Activated CD4-positive, alpha-beta T cell treated with anti-CD3 and anti-CD28 coated beads for 48 hours (primary cell): ENCODE measurements around the gene CD27.
A peak's percentile ranks its signal among the peaks of the same experiment; 100 is the strongest.
"Not testable (repeated sequence)": the region's sequence is repeated elsewhere in the genome, so short reads cannot be mapped to it uniquely, and the experiment has no call there.

Experiments
- DNase-seq: peaks from one replicate; pipeline ENCODE4 v3.0.0-alpha.2; 2020

The CD27 gene

DNA sequence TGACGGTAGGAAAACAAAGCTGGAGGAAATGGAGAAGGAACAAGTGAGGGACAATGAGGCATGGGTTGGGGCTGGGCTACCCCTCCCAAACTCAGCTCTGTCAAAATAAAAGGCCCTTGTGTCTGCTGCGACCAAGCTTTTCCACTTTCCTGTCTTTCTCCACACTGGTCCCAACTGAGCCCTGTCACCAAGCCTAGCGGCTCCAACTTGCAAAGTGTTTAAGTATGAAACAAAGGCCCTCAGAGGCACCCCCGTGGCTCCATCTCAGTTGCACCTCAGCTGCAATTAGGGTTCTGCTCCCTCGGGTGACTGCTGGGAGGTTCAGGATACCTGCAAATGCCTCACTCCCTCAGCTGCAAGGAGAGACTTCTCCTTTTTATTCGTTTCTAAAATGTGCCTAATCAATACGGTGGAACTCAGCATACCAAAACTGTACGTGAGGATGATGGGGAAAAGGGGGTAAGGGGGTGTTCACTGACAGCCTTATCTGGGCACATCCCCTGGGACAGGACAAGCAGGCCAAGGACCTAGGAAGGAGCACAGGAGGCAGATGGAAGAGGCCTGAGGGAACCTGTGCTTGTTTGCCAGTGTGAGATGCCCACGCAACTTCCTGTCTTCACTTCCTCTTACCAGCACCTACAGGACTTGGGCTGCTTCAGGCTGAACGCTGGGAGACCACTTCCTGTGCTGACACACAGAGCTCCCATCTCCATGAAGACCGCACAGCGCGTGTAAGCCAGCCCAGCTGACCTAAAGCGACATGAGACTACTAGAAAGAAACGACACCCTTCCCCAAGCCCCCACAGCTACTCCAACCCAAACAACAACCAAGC is 16.9 kb downstream of the CD27 start:
- DNase-seq: peak; percentile 89

GRCh38 chr12:6462234-6462995 is 17.7 kb downstream of the CD27 start:
- DNase-seq: peak; percentile 57

GRCh38 chr12:6463216-6463615 is 18.5 kb downstream of the CD27 start:
- no peak for DNase-seq

GRCh38 chr12:6463858-6464257 is 19.1 kb downstream of the CD27 start:
- DNase-seq: no peak

DNA sequence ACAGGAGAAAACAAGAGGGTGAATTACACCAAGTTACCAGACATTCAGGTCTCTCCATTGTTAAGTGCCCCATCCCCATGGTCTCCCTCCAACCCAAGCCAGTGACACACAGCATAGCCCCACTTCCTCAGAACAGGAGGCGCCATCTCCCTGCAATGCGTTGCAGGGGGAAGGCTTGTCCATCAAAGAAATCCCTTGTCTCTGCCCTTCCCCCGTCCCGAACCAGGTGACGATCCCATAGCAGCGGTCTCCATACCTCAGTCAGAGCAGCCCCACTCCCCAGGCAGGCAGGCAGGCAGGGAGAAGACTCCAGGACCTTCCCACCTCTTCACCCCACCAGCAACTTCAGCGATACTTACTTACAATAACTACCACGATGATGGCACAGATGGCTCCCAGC is 19.8 kb downstream of the CD27 start:
- DNase-seq: no peak

DNA sequence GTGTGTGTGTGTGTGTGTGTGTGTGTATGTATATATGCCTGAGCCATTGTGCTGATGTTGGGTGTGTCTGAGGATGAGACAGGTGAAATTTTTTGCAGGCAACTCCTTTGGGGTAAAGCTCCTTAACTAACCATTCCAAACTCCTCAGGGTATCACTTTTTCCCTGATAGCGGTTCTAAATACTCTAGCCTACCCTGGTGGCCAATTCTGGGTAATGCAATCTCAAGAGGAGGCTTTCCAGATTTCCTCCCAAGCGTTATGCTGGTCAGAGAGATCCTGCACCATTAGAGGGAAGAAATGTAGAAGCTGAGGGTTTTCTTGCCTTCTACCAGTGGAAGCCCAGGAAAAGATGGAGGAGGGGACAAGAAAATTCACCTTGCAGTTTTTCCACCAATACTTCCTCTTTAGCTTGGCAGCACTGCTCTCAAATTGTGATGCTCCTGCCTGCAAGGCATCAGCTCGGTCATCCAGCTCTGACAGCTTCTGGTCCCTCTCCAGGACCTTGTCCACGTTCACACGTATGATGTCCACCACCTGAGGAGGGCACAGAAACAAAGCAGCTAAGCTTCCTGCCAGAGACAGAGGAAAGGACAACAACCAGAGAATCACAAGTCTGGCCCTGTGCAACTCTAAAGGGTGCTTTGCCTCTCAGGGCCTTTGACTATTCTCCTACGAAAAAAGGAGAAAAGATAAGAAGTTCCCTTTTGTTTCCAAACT is 20.9 kb downstream of the CD27 start:
- no peak for DNase-seq

GRCh38 chr12:6466184-6466573 is 21.4 kb downstream of the CD27 start:
- DNase-seq: no peak

GRCh38 chr12:6466751-6467150 is 22.0 kb downstream of the CD27 start:
- not testable (repeated sequence) for DNase-seq

DNA sequence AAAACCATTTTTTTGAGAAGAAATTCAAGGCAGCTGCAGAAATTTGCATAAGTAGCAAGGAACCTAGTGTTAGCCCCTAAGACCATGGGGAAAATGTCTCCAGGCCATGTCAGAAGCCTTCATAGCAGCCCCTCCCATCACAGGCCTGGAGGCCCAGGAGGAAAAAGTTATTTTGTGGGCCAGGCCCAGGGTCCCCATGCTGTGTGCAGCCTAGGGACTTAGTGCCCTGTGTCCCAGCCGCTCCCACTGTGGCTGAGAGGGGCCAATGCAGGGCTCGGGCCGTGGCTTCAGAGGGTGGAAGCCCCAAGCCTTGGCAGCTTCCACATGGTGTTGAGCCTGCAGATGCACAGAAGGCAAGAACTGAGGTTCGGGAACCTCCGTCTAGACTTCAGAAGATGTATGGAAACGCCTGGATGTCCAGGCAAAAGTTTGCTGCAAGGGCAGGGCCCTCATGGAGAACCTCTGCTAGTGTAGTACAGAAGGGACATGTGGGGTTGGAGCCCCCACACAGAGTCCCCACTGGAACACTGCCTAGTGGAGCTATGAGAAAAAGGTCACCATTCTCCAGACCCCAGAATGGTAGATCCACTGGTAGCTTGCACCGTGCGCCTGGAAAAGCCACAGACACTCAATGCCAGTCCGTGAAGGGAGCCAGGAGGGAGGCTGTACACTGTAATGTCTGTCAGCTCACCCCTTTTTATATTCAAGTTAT is 23.0 kb downstream of the CD27 start:
- not testable (repeated sequence) for DNase-seq

- no peak for DNase-seq
Measured at GRCh38 chr12:6468283-6468575, 23.5 kb downstream of the CD27 start.

DNA sequence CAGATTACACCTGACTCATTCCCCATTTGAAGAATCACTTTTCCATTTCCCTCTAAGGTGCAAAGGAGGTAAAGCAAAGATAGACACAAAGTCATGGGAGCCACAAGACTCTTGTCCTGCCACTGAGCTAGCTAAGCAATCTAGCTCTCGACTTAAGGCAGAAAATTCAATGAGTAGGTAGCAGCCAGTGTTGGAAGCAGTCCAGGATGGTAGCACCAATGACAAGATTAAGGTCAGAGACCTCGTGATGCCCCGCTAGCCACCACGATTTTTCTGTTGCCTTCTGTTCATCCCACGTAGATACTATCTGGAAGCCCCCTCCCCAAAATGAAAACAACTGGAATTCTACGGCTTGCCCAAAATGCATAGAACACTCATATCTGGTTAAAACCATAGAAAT is 24.3 kb downstream of the CD27 start:
- DNase-seq: no peak

DNA sequence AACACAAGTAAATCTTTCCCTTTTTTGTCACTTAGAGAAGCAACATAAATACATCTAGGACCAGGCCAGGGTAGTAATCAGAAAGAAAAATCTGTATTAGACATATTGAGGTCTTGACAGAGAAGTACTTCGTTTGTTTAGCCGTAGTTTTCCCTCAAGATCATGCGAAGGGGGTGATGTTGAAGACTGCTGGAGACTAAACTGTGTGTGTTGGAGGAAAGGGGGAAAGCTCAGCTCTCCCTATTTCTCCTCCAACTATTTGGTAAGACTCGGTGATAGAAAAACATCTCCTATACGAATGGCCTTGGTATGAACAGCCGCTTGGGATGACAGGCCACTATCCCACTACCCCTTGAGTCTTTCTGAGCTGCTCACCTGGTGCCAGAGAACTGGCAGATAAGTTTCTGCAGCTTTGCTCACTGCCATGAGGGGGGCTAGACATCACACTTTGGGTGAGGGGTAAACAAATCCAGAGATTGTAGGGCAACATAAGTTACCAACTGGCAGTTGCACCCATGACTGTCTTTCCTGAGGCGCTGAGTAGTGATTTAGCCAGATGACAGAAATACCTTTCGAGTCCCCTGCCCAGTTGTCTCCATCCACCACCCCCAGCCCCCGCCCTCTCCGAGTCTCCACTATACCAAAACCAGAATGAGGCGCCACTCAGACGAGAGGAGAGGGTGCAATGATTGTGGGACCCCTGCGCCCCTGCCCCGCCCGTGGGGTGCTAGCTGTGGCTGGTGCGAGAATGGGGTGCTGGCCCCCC is 25.0 kb downstream of the CD27 start:
- DNase-seq: no peak

DNA sequence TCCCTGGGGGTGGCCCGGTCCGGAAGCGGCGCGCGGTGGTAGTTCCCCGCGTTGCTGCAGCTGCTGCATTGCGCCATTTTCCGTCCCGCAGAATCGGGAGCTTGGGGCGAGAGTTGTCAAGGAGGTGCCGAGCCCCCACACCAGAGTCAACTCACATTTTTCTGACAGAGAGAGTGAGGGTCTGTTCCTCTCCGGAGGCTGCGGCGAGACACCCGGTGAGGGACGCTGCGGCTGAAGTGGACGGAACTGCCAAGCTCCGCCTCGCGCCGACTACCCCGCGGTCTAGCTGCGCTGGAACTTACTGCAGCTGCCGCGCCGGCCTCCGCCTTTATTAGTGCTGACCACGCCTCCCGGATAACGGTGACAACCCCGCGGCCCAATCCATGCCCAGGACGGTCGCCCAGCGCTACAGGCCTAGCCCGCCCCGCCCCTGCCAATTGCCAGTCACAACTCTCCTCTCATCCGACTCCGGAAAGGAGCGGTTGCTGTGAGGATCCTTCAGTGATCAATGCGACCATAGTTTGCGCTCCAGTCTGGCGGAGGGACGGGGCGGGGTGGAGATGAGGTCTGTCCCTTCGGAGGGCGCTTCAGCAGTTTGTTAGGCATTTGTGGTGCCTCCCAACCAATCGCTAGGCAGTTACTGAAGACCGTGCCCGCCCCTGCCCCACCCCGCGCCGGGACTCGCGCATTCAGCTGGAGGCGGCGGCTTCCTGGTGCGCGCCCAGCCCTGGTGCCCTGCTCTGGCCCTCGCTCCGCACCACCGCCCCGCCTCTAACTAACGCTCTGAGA is 25.8 kb downstream of the CD27 start, which contains the start of gene VAMP1:
TSS of gene VAMP1 (minus strand) at position 303 of the 789 bp plus-strand sequence. CDS start at position 157, 146 bp downstream.
- DNase-seq: peak; percentile 99

GRCh38 chr12:6471989-6472360 is 27.2 kb downstream of the CD27 start:
- no peak for DNase-seq

GRCh38 chr12:6472491-6472890 is 27.7 kb downstream of the CD27 start:
- no peak for DNase-seq

GRCh38 chr12:6475233-6475975 is 30.6 kb downstream of the CD27 start:
- DNase-seq: not testable (repeated sequence)

GRCh38 chr12:6476489-6476888 is 31.7 kb downstream of the CD27 start:
- DNase-seq: no peak

DNA sequence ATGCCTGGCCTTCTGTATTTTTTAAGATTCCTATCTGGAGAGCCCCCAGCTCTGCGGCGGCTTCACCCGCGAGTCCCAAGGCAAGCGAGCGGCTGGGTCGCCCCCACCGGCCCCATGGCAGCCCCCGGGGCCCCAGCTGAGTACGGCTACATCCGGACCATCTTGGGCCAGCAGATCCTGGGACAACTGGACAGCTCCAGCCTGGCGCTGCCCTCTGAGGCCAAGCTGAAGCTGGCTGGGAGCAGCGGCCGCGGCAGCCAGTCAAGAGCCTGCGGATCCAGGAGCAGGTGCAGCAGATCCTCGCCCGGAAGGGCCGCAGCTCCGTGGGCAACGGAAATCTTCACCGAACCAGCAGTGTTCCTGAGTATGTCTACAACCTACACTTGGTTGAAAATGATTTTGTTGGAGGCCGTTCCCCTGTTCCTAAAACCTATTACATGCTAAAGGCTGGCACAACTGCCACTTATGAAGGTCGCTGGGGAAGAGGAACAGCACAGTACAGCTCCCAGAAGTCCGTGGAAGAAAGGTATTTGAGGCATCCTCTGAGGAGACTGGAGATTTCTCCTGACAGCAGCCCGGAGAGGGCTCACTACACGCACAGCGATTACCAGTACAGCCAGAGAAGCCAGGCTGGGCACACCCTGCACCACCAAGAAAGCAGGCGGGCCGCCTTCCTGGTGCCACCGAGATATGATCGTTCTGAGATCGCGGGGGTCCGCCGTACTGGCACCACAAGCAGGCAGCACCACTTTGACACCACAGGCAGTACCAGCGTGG is 33.0 kb downstream of the CD27 start:
- not testable (repeated sequence) for DNase-seq

DNA sequence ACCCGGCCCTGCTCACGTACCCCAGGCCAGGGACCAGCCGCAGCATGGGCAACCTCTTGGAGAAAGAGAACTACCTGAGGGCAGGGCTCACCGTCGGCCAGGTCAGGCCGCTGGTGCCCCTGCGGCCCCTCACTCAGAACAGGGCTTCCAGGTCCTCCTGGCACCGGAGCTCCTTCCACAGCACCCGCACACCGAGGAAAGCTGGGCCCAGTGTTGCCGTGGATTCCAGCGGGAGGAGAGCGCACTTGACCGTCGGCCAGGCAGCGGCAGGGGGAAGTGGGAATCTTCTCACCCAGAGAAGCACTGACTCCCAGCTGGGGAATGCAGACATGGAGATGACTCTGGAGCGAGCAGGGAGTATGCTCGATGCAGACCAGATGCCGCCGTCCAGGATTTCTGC is 33.7 kb downstream of the CD27 start:
- DNase-seq: no peak

DNA sequence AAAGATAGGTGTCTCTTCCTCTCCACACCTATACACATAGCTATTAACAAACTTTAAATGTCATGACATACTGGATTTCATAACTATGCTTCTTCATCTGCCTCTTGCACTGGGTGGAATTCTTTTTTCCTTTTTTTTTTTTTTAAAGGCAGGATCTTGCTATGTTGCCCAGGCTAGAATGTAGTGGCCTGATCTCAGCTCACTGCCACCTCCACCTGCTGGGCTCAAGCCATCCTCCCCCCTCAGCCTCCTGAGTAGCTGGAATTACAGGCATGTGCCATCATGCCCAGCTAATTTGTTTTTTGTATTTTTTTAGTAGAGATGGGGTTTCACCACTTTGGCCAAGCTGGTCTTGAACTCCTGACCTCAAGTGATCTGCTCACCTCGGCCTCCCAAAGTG is 43.5 kb downstream of the CD27 start:
- no peak for DNase-seq
